ENCODE measurements around the gene RUNDC3A. TPM values are rescaled to one million over a fixed set of nuclear protein-coding genes. Genes with fewer than 3 reads are reported as not detected.
A peak's percentile ranks its signal among the peaks of the same experiment; 100 is the strongest.

The RUNDC3A gene
- total and polyA plus RNA-seq, 2 of the 13 experiments (the other 11 are each of a cell fraction or from before 2014, with no cell fraction given) = 0.25 TPM; not detected in 1

DNA sequence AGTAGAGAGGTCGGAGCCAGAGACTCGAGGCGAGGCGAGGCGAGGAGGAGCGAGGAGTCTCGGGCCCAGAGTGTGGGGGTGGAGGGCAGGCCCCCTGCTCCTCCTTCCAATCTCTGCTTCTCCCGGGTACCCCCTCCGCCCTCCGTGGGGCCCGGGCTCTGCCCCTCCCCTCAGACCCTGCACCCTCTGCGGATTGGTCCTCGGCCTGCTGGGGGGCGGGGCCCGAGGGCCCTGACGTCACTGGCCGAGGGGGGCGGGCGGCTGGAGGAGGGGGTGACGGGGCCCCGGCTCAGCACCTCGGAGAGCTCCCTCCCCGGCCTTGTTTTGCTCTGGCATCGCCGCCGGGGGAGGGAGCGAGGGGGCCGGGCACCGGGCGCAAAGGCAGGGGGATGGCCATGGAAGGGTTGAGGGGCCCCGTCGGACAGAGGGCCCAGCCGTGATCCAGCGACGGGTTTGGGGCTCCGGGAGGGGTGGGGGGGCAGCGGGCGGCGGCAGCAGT, at the start of gene RUNDC3A (continued):
- TF ChIP-seq, protein P1, sequence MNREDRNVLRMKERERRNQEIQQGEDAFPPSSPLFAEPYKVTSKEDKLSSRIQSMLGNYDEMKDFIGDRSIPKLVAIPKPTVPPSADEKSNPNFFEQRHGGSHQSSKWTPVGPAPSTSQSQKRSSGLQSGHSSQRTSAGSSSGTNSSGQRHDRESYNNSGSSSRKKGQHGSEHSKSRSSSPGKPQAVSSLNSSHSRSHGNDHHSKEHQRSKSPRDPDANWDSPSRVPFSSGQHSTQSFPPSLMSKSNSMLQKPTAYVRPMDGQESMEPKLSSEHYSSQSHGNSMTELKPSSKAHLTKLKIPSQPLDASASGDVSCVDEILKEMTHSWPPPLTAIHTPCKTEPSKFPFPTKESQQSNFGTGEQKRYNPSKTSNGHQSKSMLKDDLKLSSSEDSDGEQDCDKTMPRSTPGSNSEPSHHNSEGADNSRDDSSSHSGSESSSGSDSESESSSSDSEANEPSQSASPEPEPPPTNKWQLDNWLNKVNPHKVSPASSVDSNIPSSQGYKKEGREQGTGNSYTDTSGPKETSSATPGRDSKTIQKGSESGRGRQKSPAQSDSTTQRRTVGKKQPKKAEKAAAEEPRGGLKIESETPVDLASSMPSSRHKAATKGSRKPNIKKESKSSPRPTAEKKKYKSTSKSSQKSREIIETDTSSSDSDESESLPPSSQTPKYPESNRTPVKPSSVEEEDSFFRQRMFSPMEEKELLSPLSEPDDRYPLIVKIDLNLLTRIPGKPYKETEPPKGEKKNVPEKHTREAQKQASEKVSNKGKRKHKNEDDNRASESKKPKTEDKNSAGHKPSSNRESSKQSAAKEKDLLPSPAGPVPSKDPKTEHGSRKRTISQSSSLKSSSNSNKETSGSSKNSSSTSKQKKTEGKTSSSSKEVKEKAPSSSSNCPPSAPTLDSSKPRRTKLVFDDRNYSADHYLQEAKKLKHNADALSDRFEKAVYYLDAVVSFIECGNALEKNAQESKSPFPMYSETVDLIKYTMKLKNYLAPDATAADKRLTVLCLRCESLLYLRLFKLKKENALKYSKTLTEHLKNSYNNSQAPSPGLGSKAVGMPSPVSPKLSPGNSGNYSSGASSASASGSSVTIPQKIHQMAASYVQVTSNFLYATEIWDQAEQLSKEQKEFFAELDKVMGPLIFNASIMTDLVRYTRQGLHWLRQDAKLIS (CRISPR knock-in tag; IDR thresholded peaks at IDR 0.05) = no peak
- no peak for TF ChIP-seq ZNF292 (CRISPR knock-in tag; IDR thresholded peaks at IDR 0.05; ENCODE audit: borderline replicate concordance, low read depth)
- no peak for TF ChIP-seq NR2F2 (IDR thresholded peaks at IDR 0.05; ENCODE audit: borderline replicate concordance, low read depth)
- peak; percentile 75 for TF ChIP-seq CREM (IDR thresholded peaks at IDR 0.05)
- TF ChIP-seq CREM (CRISPR knock-in tag; IDR thresholded peaks at IDR 0.05) = peak; percentile 46; the same call in 1 of the 2 replicates
- no peak for TF ChIP-seq ZNF543 (CRISPR knock-in tag; IDR thresholded peaks at IDR 0.05)
- no peak for TF ChIP-seq ADNP (CRISPR knock-in tag; IDR thresholded peaks at IDR 0.05)
- TF ChIP-seq AHDC1 (CRISPR knock-in tag; IDR thresholded peaks at IDR 0.05; ENCODE audit: borderline replicate concordance) = no peak
- TF ChIP-seq SUZ12 (IDR thresholded peaks at IDR 0.05; ENCODE audit: low read depth, low read length) = no peak
- no peak for TF ChIP-seq ZNF296 (CRISPR knock-in tag; conservative IDR thresholded peaks at IDR 0.05)
- no peak for TF ChIP-seq AKAP8 (CRISPR knock-in tag; IDR thresholded peaks at IDR 0.05)
- TF ChIP-seq, protein P2, sequence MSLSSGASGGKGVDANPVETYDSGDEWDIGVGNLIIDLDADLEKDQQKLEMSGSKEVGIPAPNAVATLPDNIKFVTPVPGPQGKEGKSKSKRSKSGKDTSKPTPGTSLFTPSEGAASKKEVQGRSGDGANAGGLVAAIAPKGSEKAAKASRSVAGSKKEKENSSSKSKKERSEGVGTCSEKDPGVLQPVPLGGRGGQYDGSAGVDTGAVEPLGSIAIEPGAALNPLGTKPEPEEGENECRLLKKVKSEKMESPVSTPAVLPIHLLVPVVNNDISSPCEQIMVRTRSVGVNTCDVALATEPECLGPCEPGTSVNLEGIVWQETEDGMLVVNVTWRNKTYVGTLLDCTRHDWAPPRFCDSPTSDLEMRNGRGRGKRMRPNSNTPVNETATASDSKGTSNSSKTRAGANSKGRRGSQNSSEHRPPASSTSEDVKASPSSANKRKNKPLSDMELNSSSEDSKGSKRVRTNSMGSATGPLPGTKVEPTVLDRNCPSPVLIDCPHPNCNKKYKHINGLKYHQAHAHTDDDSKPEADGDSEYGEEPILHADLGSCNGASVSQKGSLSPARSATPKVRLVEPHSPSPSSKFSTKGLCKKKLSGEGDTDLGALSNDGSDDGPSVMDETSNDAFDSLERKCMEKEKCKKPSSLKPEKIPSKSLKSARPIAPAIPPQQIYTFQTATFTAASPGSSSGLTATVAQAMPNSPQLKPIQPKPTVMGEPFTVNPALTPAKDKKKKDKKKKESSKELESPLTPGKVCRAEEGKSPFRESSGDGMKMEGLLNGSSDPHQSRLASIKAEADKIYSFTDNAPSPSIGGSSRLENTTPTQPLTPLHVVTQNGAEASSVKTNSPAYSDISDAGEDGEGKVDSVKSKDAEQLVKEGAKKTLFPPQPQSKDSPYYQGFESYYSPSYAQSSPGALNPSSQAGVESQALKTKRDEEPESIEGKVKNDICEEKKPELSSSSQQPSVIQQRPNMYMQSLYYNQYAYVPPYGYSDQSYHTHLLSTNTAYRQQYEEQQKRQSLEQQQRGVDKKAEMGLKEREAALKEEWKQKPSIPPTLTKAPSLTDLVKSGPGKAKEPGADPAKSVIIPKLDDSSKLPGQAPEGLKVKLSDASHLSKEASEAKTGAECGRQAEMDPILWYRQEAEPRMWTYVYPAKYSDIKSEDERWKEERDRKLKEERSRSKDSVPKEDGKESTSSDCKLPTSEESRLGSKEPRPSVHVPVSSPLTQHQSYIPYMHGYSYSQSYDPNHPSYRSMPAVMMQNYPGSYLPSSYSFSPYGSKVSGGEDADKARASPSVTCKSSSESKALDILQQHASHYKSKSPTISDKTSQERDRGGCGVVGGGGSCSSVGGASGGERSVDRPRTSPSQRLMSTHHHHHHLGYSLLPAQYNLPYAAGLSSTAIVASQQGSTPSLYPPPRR (CRISPR knock-in tag; IDR thresholded peaks at IDR 0.05; ENCODE audit: borderline replicate concordance) = no peak
- TF ChIP-seq FOXP1 (IDR thresholded peaks at IDR 0.05) = no peak
- TF ChIP-seq FOXP1 (CRISPR knock-in tag; IDR thresholded peaks at IDR 0.05) = 0 out of 2 replicates have a peak, but pooled peaks have one; percentile 6
- peak; percentile 92; the same call in 1 of the 2 replicates for TF ChIP-seq AHR (CRISPR knock-in tag; IDR thresholded peaks at IDR 0.05)
- TF ChIP-seq ZBTB8A (CRISPR knock-in tag; IDR thresholded peaks at IDR 0.05; ENCODE audit: borderline replicate concordance, low read depth) = no peak
